GM21515 (cell line): ENCODE data around the gene GTPBP10.

ENCODE experiments used
- ATAC-seq: cut with Tn5 transposase; IDR thresholded peaks from one replicate; pipeline ENCODE4 v1.9.1; 2021; ENCODE audit not compliant: unreplicated experiment

GTPBP10 gene

DNA sequence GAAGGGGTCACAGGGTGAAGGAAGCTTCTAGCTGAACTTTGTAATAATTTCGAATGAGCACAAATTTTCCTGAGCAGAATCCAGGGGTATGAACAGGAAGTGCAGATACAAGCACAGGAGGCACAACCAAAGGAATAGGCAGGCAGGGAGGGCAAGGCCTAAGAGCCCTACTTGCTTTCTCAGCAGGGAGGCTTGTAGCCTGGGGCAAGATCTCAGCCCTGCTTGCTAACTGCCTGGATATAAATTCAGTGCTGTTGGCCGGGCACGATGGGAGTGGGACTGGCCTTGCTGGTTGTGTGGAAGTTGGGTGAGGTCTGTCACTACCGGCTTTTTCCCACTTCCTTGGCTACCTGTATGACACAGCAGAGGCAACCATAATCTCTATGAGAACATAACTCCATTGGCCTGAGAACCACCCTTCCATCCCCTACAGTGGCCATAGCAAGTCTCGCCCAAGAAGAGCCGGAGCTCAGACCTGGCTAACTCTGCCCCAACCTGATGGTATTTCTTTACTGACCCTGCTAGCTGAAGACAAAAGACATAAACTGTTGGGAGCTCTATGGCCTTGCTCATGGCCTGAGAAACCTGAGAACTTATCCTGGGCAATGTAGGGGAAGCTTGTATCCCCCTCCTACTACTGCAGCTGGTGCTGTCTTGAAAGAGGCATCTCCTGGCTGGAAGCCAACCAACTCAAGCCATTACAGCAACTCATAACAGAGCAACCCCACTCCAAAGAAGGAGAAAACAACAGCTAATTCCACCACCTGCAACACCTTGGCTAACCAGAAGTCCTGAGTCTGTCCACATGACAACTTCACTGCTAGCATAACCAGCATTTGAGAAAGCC is 84.3 kb downstream of the GTPBP10 start:
- no peak for ATAC-seq

DNA sequence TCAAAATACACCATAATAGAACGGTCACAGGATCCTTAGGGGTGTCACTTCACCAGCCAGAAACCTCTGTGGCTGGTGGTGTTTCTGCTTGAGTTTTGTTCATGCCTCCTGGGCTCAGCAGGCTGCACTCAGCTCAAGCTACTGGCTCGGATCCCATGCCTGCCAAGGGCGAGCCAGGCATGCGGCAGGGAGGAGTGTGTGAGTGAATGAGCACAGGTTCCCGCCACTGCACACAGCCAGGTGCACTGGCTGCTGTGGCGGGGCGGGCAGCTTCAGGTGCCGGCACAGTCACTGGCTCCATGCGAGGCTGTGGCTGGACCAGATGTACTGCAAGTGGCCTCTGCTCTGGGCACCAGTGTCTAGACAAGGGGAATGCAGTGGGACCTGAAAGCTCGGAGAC is 86.2 kb downstream of the GTPBP10 start:
- no peak for ATAC-seq

DNA sequence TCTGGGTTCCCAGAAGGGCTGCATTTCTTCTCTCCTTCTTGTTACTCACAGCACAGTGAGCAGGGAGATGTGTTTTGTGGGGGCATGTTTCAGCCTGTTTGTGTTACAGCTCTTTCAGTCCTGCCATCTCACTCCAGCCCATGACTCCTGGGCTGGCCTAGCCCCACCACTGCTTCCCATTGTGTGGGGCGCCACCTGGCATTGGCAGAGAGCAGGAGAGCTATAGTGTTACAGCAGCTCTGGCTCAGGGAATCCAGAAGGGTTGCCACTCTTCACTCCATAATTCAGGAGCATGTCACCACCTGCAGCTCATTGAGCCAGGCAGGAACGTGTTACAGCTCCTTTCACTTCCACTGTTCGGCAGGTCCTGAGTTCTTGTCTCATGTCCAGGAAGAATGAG is 86.7 kb downstream of the GTPBP10 start:
- ATAC-seq, result no peak
